Measurements from ENCODE around the gene AP4E1. TPM values are rescaled to one million over a fixed set of nuclear protein-coding genes. Genes with fewer than 3 reads are reported as not detected.
"Not testable (repeated sequence)": the region's sequence is repeated elsewhere in the genome, so short reads cannot be mapped to it uniquely, and the experiment has no call there.

Gene AP4E1
- total and polyA plus RNA-seq, 8 donors, result 8.9 to 11.6 (median 9.3) TPM

- no peak for TF ChIP-seq CTCF (IDR thresholded peaks at IDR 0.05)
- DNase-seq, result no peak
- Histone ChIP-seq H3K36me3 (no peaks in the 10 kb centered on the region), H3K9me3 (no peaks in the 10 kb centered on the region), H3K27ac (no peak overlapping the region), H3K4me3 (no peak overlapping the region), H3K4me1 (peaks cover 2 to 13% of the 10 kb centered on the region in 2 donors), H3K27me3 (no peaks in the 10 kb centered on the region)
- no peak for ATAC-seq
- intact Hi-C loops (cut with DNase I), result no loop called here
These were observed 4.3 kb upstream of the AP4E1 start for GRCh38 chr15:50904211-50904610.

DNA sequence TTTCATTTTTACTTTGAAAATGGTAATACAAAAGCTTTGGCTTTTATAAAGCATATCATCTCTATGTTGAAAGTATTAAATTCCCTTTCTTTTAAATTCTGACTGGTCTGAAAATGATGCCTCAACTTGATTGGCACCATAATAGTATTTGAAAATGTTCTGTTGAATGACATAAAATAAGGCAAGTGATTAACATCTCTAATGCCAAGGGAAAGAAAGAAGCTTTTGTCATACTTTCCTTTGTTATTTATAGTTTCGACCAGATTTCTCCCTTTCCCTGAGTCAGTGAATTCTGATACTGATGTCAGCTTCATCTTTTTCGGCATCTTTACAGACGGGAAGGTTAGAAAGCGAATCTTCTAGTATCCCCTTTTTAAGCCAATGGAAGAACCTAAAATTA lies 3.4 kb upstream of the AP4E1 start:
- DNase-seq (no peak), ATAC-seq (no peak)
- Histone ChIP-seq H3K27ac (no peak overlapping the region), H3K9me3 (no peaks in the 10 kb centered on the region), H3K4me1 (peaks cover 6 to 21% of the 10 kb centered on the region in 2 donors), H3K4me3 (no peak overlapping the region), H3K36me3 (no peaks in the 10 kb centered on the region), H3K27me3 (no peaks in the 10 kb centered on the region)
- intact Hi-C loops (cut with DNase I), result no loop called here
- TF ChIP-seq CTCF (IDR thresholded peaks at IDR 0.05), result no peak

GRCh38 chr15:50906954-50907600 lies 1.4 kb upstream of the AP4E1 start:
- no peaks in the 10 kb centered on the region for H3K9me3 ChIP-seq
- intact Hi-C loops (cut with DNase I), result no loop called here
- ATAC-seq (no peak), DNase-seq (no peak)
- peak overlapping the region; percentile 93 to 98 for H3K4me3 ChIP-seq
- peaks cover 15 to 41% of the 10 kb centered on the region in 2 donors for H3K4me1 ChIP-seq
- peaks cover 0 to under 1% of the 10 kb centered on the region in 2 donors for H3K36me3 ChIP-seq
- no peak for TF ChIP-seq CTCF (IDR thresholded peaks at IDR 0.05)
- no peaks in the 10 kb centered on the region for H3K27me3 ChIP-seq
- peak overlapping the region in 1 of 2 donors; percentile 92 for H3K27ac ChIP-seq

DNA sequence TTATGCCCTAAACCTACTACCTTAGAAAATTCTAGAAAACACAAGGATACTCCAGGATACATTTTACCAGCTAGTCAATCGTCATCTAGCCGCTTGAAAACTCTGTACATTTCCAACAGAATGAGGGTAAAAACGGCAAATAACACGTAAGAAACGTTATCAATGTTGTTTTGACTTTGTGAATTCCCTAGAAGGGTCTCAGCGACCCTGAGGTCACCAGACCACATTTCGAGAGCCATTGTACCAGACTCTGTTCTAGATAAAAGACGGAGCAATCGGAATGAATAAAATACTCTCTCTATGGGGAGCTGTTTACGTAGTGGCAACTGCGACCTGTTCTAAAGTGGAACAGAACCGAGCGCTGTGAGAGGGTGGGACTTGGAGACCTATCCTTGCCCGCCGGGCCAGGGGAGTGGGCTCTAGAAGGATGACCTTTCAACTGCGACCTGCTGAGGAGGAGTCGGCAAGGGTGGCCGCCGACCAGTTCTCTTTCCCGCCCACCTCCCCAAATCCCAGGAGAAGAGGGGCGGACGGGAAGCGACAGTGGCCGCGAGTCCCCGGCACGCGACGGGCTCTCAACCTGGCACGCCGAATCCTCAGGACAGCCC lies 778 bp upstream of the AP4E1 start:
- no peak for TF ChIP-seq CTCF (IDR thresholded peaks at IDR 0.05)
- Histone ChIP-seq H3K36me3 (peaks cover 0 to 7% of the 10 kb centered on the region in 2 donors), H3K4me3 (peak overlapping the region; percentile 93 to 98), H3K9me3 (no peaks in the 10 kb centered on the region), H3K27me3 (no peaks in the 10 kb centered on the region), H3K4me1 (peaks cover 15 to 43% of the 10 kb centered on the region in 2 donors), H3K27ac (peak overlapping the region; percentile 91 to 92)
- intact Hi-C loops (cut with DNase I), result no loop called here
- DNase-seq (peak in 3 of 4 donors; percentile 16 to 58 (median 51)), ATAC-seq (peak; percentile 66)

- intact Hi-C loops (cut with DNase I), result no loop called here
- TF ChIP-seq CTCF (IDR thresholded peaks at IDR 0.05), result no peak
- peaks cover 0 to 19% of the 10 kb centered on the region in 2 donors for H3K36me3 ChIP-seq
- H3K27me3 ChIP-seq, result no peaks in the 10 kb centered on the region
- peaks cover 15 to 43% of the 10 kb centered on the region in 2 donors for H3K4me1 ChIP-seq
- DNase-seq, result no peak
- no peak for ATAC-seq
- no peaks in the 10 kb centered on the region for H3K9me3 ChIP-seq
- peak overlapping the region; percentile 91 to 92 for H3K27ac ChIP-seq
- peak overlapping the region; percentile 93 to 98 for H3K4me3 ChIP-seq
These were observed 481 bp downstream of the AP4E1 start for GRCh38 chr15:50909010-50909317.

DNA sequence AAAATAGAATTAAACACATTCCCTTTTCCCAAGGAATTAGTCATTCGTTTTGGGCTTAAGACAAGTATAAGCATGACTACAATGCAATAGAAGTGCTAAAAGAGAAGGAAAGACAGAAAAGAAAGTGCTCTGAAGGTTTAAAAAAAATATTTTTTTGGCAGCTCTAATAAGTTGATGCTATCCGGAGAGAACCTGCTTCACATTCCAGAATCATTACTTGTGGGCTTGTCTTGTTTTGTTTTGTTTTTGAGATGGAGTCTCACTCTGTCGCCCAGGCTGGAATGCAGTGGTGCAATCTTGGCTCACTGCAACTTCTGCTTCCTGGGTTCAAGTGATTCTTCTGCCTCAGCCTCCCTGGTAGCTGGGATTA lies 1.9 kb downstream of the AP4E1 start:
- H3K4me3 ChIP-seq; intact Hi-C loops (cut with DNase I); ATAC-seq; H3K9me3 ChIP-seq; DNase-seq; H3K27me3 ChIP-seq: not testable (repeated sequence)
- Histone ChIP-seq H3K36me3 (peaks cover 0 to 30% of the 10 kb centered on the region in 2 donors), H3K4me1 (peaks cover 15 to 43% of the 10 kb centered on the region in 2 donors), H3K27ac (peak overlapping the region in 1 of 2 donors; percentile 50)
